ENCODE data around the gene POLR2L. TPM values are rescaled to one million over a fixed set of nuclear protein-coding genes. Genes with fewer than 3 reads are reported as not detected.

Gene POLR2L
- total RNA-seq, 1 experiment from 2014 or later: 210 TPM

- no peak for DNase-seq (ENCODE audit: low spot score)
These were observed 30.7 kb downstream of the POLR2L start for GRCh38 chr11:811446-812245.

GRCh38 chr11:810040-810567, 32.2 kb downstream of the POLR2L start:
- no peak for DNase-seq (ENCODE audit: low spot score)

- DNase-seq (ENCODE audit: low spot score): peak; percentile 97
These were observed 32.9 kb downstream of the POLR2L start, which contains the start of gene RPLP2 for GRCh38 chr11:809287-810039. Gene RPLP2, plus strand, starts transcription at chr11:809967. Its CDS starts 268 bp downstream, at chr11:810235.

- DNase-seq (ENCODE audit: low spot score): no peak
These were observed 33.7 kb downstream of the POLR2L start for GRCh38 chr11:808427-809286.

- no peak for DNase-seq (ENCODE audit: low spot score)
These were observed 37.7 kb downstream of the POLR2L start for GRCh38 chr11:804599-804964.

GRCh38 chr11:803770-804598, 38.3 kb downstream of the POLR2L start:
- no peak for DNase-seq (ENCODE audit: low spot score)

GRCh38 chr11:803467-803742, 38.9 kb downstream of the POLR2L start:
- no peak for DNase-seq (ENCODE audit: low spot score)

- DNase-seq (ENCODE audit: low spot score): no peak
These were observed 39.4 kb downstream of the POLR2L start for GRCh38 chr11:802693-803466.

- DNase-seq (ENCODE audit: low spot score): no peak
These were observed 40.2 kb downstream of the POLR2L start for GRCh38 chr11:802018-802617.

GRCh38 chr11:801097-801780, 41.1 kb downstream of the POLR2L start:
- DNase-seq (ENCODE audit: low spot score): no peak

- no peak for DNase-seq (ENCODE audit: low spot score)
These were observed 41.9 kb downstream of the POLR2L start for GRCh38 chr11:800473-800872.

GRCh38 chr11:799641-800316, 42.5 kb downstream of the POLR2L start:
- no peak for DNase-seq (ENCODE audit: low spot score)

GRCh38 chr11:798093-798713, 44.1 kb downstream of the POLR2L start, which contains the start of gene SLC25A22:
Gene SLC25A22, minus strand, starts transcription at chr11:798281. Its CDS starts 3,275 bp downstream, at chr11:795006.
- peak; percentile 70 for DNase-seq (ENCODE audit: low spot score)

GRCh38 chr11:797296-798092, 44.8 kb downstream of the POLR2L start:
- DNase-seq (ENCODE audit: low spot score): peak; percentile 79

- no peak for DNase-seq (ENCODE audit: low spot score)
These were observed 45.6 kb downstream of the POLR2L start for GRCh38 chr11:796565-797295.

All from H4 (cell line).